Liver (tissue), 9 donors: ENCODE results near the gene ARHGAP28. TPM values are rescaled to one million over a fixed set of nuclear protein-coding genes. Genes with fewer than 3 reads are reported as not detected.

Experiments
- DNase-seq: peaks from one replicate; pipeline ENCODE4 v3.0.0-alpha.2; 2017; ENCODE audit warnings: low spot score
- H3K27ac ChIP-seq, 2 donors: one replicate each; pipeline ENCODE4 v1.7.0; 2013; ENCODE audit warnings: inconsistent platforms in 2 of 2, low read length in 2 of 2, control low read depth in 1 of 2, low read depth in 1 of 2, mild to moderate bottlenecking in 1 of 2
- H3K27me3 ChIP-seq, 4 donors: one replicate each; pipeline versions ENCODE4 v1.6.1 to v1.7.0; 2013; ENCODE audit warnings: low read length in 3 of 4, inconsistent platforms in 1 of 4, mild to moderate bottlenecking in 1 of 4, moderate library complexity in 1 of 4; ENCODE audit not compliant: control insufficient read depth in 4 of 4, insufficient read depth in 4 of 4
- H3K36me3 ChIP-seq, 4 donors: one replicate each; pipeline versions ENCODE4 v1.6.1 to v1.7.0; 2013; ENCODE audit warnings: low read length in 3 of 4, mild to moderate bottlenecking in 3 of 4, low read depth in 1 of 4, moderate library complexity in 1 of 4; ENCODE audit not compliant: control insufficient read depth in 4 of 4, insufficient read depth in 3 of 4
- H3K4me1 ChIP-seq, 4 donors: one replicate each; pipeline versions ENCODE4 v1.6.1 to v1.7.0; 2013; ENCODE audit warnings: low read length in 3 of 4, mild to moderate bottlenecking in 3 of 4, moderate library complexity in 1 of 4; ENCODE audit not compliant: control insufficient read depth in 4 of 4, insufficient read depth in 4 of 4
- H3K4me3 ChIP-seq, 3 donors: one replicate each; pipeline versions ENCODE4 v1.6.1 to v1.7.0; 2013; ENCODE audit warnings: low read length in 3 of 3, control low read depth in 1 of 3, low read depth in 1 of 3, mild to moderate bottlenecking in 1 of 3
- H3K9ac ChIP-seq, 2 donors: one replicate each; pipeline ENCODE4 v1.7.0; 2013; ENCODE audit warnings: low read length in 2 of 2, mild to moderate bottlenecking in 2 of 2, moderate library complexity in 2 of 2, control low read depth in 1 of 2, low read depth in 1 of 2
- H3K9me3 ChIP-seq, 4 donors: one replicate each; pipeline versions ENCODE4 v1.6.1 to v1.7.0; 2013; ENCODE audit warnings: low read length in 3 of 4; ENCODE audit not compliant: control insufficient read depth in 4 of 4
- ATF3 ChIP-seq: IDR thresholded peaks from 2 replicates; pipeline ENCODE4 v1.6.1; 2016; ENCODE audit warnings: antibody characterized with exemption
- CTCF ChIP-seq: fragments of 150-350 bp; IDR thresholded peaks from 2 replicates; pipeline ENCODE4 v1.5.1; 2017; ENCODE audit warnings: improper control_type of control experiment, low read depth, low read length; ENCODE audit not compliant: missing input control
- EGR1 ChIP-seq, 2 donors: IDR thresholded peaks; 2 replicates each; pipeline ENCODE4 v1.6.1; 2016 to 2018; ENCODE audit warnings: antibody characterized with exemption in 2 of 2, low read depth in 2 of 2
- FOXA1 ChIP-seq: IDR thresholded peaks from 2 replicates; pipeline ENCODE4 v1.6.1; 2016; ENCODE audit warnings: antibody characterized with exemption
- FOXA2 ChIP-seq: IDR thresholded peaks from 2 replicates; pipeline ENCODE4 v1.6.1; 2016; ENCODE audit warnings: antibody characterized with exemption
- GABPA ChIP-seq, 2 donors: IDR thresholded peaks in 1 of 2; conservative IDR thresholded peaks in 1 of 2; 2 replicates each; pipeline ENCODE4 v1.6.1; 2016; ENCODE audit warnings: antibody characterized with exemption in 2 of 2, mild to moderate bottlenecking in 1 of 2, moderate library complexity in 1 of 2
- HNF4A ChIP-seq, 2 donors: conservative IDR thresholded peaks; 2 replicates each; pipeline ENCODE4 v1.6.1; 2016; ENCODE audit warnings: antibody characterized with exemption in 2 of 2, mild to moderate bottlenecking in 2 of 2
- HNF4G ChIP-seq: IDR thresholded peaks from 2 replicates; pipeline ENCODE4 v1.6.1; 2016; ENCODE audit warnings: antibody characterized with exemption
- JUND ChIP-seq, 2 donors: IDR thresholded peaks; 2 replicates each; pipeline ENCODE4 v1.6.1; 2016; ENCODE audit warnings: antibody characterized with exemption in 2 of 2
- MAX ChIP-seq: IDR thresholded peaks from 2 replicates; pipeline ENCODE4 v1.6.1; 2016; ENCODE audit warnings: antibody characterized with exemption
- NR2F2 ChIP-seq: IDR thresholded peaks from 2 replicates; pipeline ENCODE4 v1.6.1; 2016; ENCODE audit warnings: antibody characterized with exemption
- RAD21 ChIP-seq, 2 donors: IDR thresholded peaks; 2 replicates each; pipeline ENCODE4 v1.6.1; 2016; ENCODE audit warnings: antibody characterized with exemption in 2 of 2, mild to moderate bottlenecking in 2 of 2
- REST ChIP-seq: IDR thresholded peaks from 2 replicates; pipeline ENCODE4 v1.6.1; 2016; ENCODE audit warnings: antibody characterized with exemption, mild to moderate bottlenecking
- RXRA ChIP-seq, 2 donors: IDR thresholded peaks; 2 replicates each; pipeline ENCODE4 v1.6.1; 2017 to 2018; ENCODE audit warnings: antibody characterized with exemption in 2 of 2, mild to moderate bottlenecking in 1 of 2
- SP1 ChIP-seq: IDR thresholded peaks from 2 replicates; pipeline ENCODE4 v1.6.1; 2018; ENCODE audit warnings: antibody characterized with exemption, mild to moderate bottlenecking
- TAF1 ChIP-seq: conservative IDR thresholded peaks from 2 replicates; pipeline ENCODE4 v1.6.1; 2016; ENCODE audit warnings: antibody characterized with exemption, mild to moderate bottlenecking
- YY1 ChIP-seq: IDR thresholded peaks from 2 replicates; pipeline ENCODE4 v1.6.1; 2016; ENCODE audit warnings: antibody characterized with exemption, mild to moderate bottlenecking
- ZBTB33 ChIP-seq: IDR thresholded peaks from 2 replicates; pipeline ENCODE4 v1.6.1; 2016; ENCODE audit warnings: antibody characterized with exemption
- WGBS: extraction: QIAGEN DNeasy Blood & Tissue Kit; methylation state at CpG from one replicate; pipeline ENCODE4 v1.1.7; 2013; 5-methylcytosine and 5-hydroxymethylcytosine counted together
- polyA plus RNA-seq, 2 donors: library from polyadenylated mRNA; stranded (reverse) in 1 of 2; unstranded in 1 of 2; fragments of 200-250 nt in 1 of 2; fragments of >200 nt in 1 of 2; fragmentation: Nextera tagmentation in 1 of 2; extraction: Ambion mirVana in 1 of 2; gene quantifications; one replicate each; pipeline versions ENCODE4 v1.2.1 to v1.2.3, GENCODE V29; 2013 to 2015
- total RNA-seq, 2 donors: library from RNA; depleted of rRNA; stranded (reverse); fragments of >200 nt; gene quantifications; one replicate each; pipeline ENCODE4 v1.2.3, GENCODE V29; 2014
- donor health status: healthy.
- donor health status: healthy.
- donor health status: healthy.
- donor health status: healthy.
- donor health status: healthy.

Gene ARHGAP28
- total and polyA plus RNA-seq, 4 donors: 0.14 to 2.1 (median 0.69) TPM

GRCh38 chr18:6855767-6856166 lies 126.3 kb downstream of the ARHGAP28 start:
- TF ChIP-seq ATF3: no peak
- TF ChIP-seq HNF4G: no peak
- TF ChIP-seq ZBTB33: no peak
- TF ChIP-seq GABPA (IDR thresholded peaks at IDR 0.05 in 1 of 2, conservative IDR thresholded peaks at IDR 0.05 in 1 of 2): no peak
- no peak for TF ChIP-seq MAX
- TF ChIP-seq JUND (IDR thresholded peaks at IDR 0.05): no peak
- no peak for TF ChIP-seq NR2F2
- TF ChIP-seq RAD21 (IDR thresholded peaks at IDR 0.05): no peak
- TF ChIP-seq TAF1: no peak
- no peak for TF ChIP-seq HNF4A (conservative IDR thresholded peaks at IDR 0.05)
- TF ChIP-seq SP1: no peak
- TF ChIP-seq FOXA2: no peak
- TF ChIP-seq FOXA1: no peak
- TF ChIP-seq CTCF: no peak
- TF ChIP-seq REST: no peak
- no peak for TF ChIP-seq RXRA (IDR thresholded peaks at IDR 0.05)
- no peak for TF ChIP-seq EGR1 (IDR thresholded peaks at IDR 0.05; ENCODE audit: low read depth in 2 of 2)
- no peak for TF ChIP-seq YY1
- Histone ChIP-seq H3K27me3 (no peaks in the 10 kb centered on the region), H3K27ac (no peak overlapping the region), H3K4me3 (no peak overlapping the region), H3K36me3 (no peaks in the 10 kb centered on the region), H3K4me1 (no peaks in the 10 kb centered on the region), H3K9ac (no peak overlapping the region), H3K9me3 (peaks cover 0 to 4% (median under 1%) of the 10 kb centered on the region in 4 donors)
- WGBS: 77% methylated on average over 12 of the region's 12 CpGs
- no peak for DNase-seq
